Measurements from ENCODE around the gene PDSS2. TPM values are rescaled to one million over a fixed set of nuclear protein-coding genes. Genes with fewer than 3 reads are reported as not detected.
"Not testable (repeated sequence)": the region's sequence is repeated elsewhere in the genome, so short reads cannot be mapped to it uniquely, and the experiment has no call there.

Gene PDSS2
- total RNA-seq, 4 donors from 2014 or later: 6.5 to 12.2 (median 9.0) TPM

DNA sequence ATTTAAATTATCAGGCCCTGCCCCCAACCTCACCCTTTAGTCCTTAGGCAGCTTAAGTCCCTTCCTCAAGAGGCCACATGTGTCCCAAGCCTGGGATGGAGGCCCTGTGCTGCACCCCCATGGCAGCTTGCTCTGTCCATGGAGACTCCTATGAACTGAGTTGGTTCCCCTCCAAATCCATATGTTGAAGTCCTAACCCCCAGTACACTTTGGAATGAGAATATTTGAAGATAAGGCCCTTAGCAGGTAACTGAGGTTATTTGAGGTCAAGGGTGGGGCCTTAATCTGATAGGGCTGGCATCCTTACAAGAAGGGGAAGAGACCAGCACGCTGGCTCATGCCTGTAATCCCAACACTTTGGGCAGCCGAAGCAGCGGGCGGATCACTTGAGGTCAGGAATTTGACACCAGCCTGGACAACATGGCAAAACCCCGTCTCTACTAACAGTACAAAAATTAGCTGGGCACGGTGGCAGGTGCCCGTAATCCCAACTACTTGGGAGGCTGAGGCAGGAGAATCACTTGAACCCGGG, 337.3 kb downstream of the PDSS2 start:
- ATAC-seq: no peak
- no peak for TF ChIP-seq POLR2AphosphoS5 (IDR thresholded peaks at IDR 0.05)
- TF ChIP-seq, protein P1, sequence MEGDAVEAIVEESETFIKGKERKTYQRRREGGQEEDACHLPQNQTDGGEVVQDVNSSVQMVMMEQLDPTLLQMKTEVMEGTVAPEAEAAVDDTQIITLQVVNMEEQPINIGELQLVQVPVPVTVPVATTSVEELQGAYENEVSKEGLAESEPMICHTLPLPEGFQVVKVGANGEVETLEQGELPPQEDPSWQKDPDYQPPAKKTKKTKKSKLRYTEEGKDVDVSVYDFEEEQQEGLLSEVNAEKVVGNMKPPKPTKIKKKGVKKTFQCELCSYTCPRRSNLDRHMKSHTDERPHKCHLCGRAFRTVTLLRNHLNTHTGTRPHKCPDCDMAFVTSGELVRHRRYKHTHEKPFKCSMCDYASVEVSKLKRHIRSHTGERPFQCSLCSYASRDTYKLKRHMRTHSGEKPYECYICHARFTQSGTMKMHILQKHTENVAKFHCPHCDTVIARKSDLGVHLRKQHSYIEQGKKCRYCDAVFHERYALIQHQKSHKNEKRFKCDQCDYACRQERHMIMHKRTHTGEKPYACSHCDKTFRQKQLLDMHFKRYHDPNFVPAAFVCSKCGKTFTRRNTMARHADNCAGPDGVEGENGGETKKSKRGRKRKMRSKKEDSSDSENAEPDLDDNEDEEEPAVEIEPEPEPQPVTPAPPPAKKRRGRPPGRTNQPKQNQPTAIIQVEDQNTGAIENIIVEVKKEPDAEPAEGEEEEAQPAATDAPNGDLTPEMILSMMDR (IDR thresholded peaks at IDR 0.05): no peak
- no peak for TF ChIP-seq POLR2A (IDR thresholded peaks at IDR 0.05)
- no peak for TF ChIP-seq EP300 (IDR thresholded peaks at IDR 0.05)
- no peaks in the 10 kb centered on the region for H3K9me3 ChIP-seq
- H3K4me1 ChIP-seq: no peaks in the 10 kb centered on the region
- WGBS, 2 donors (ENCODE audit: low coverage in 1 of 2): 90 to 100% methylated on average over 1 to 5 of the region's 8 CpGs
- no peaks in the 10 kb centered on the region for H3K36me3 ChIP-seq
- no peak overlapping the region for H3K4me3 ChIP-seq
- H3K27ac ChIP-seq: no peak overlapping the region
- H3K27me3 ChIP-seq: peaks cover 33% of the 10 kb centered on the region

DNA sequence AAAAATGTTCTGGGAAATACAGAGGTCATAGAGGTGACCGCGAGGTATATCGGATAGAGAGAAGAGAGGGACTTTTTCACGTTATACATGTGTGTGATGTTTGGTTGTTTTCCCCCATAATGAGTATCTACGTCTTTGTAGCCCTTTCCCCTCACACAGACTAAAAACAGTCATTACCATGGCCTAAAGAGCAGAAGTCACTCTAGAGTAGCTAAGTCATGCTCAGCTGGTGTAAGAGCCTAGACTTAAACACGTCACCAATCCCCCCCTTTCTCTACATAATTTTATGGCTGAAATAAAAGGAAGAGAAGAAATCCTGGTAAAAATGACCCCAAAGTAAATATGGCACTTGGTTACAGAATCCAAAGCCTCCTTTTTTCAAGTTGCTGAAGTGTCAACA, 338.1 kb downstream of the PDSS2 start:
- Histone ChIP-seq H3K27ac (no peak overlapping the region), H3K36me3 (no peaks in the 10 kb centered on the region), H3K27me3 (peaks cover 32% of the 10 kb centered on the region), H3K4me1 (peaks cover 0 to 6% (median 0%) of the 10 kb centered on the region in 3 donors), H3K4me3 (no peak overlapping the region), H3K9me3 (no peaks in the 10 kb centered on the region)
- TF ChIP-seq POLR2AphosphoS5 (IDR thresholded peaks at IDR 0.05) (no peak), POLR2A (IDR thresholded peaks at IDR 0.05) (no peak), EP300 (IDR thresholded peaks at IDR 0.05) (no peak)
- TF ChIP-seq, protein P1 (IDR thresholded peaks at IDR 0.05): no peak
- 89 to 94% methylated on average over 5 to 6 of the region's 6 CpGs for whole genome bisulfite sequencing, 2 donors (ENCODE audit: low coverage in 1 of 2)
- no peak for ATAC-seq

DNA sequence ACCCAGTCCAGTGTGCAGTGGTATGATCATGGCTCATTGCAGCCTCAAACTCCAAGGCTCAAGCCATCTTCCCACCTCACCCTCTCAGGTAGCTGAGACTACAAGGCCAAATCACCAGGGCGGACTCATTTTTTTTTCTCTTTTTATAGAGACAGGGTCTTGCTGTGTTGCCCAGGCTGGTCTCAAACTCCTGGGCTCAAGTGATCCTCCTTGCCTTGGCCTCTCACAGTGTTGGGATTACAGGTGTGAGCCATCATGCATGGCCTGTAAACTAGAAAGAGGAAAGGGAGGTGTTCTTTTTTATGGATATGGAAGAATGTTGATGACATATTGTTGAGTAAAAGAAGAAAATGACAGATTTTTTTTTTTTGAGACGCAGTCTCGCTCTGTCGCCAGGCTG, 339.0 kb downstream of the PDSS2 start:
- Histone ChIP-seq H3K4me3 (no peak overlapping the region), H3K4me1 (peaks cover 0 to 14% (median 0%) of the 10 kb centered on the region in 3 donors), H3K27ac (no peak overlapping the region), H3K36me3 (no peaks in the 10 kb centered on the region), H3K27me3 (peaks cover 34% of the 10 kb centered on the region), H3K9me3 (no peaks in the 10 kb centered on the region)
- no peak for TF ChIP-seq POLR2A (IDR thresholded peaks at IDR 0.05)
- no peak for TF ChIP-seq EP300 (IDR thresholded peaks at IDR 0.05)
- TF ChIP-seq, protein P1 (IDR thresholded peaks at IDR 0.05): no peak
- TF ChIP-seq POLR2AphosphoS5 (IDR thresholded peaks at IDR 0.05): no peak
- 83 to 100% methylated on average over 4 of the region's 4 CpGs for WGBS, 2 donors (ENCODE audit: low coverage in 1 of 2)
- ATAC-seq: no peak

DNA sequence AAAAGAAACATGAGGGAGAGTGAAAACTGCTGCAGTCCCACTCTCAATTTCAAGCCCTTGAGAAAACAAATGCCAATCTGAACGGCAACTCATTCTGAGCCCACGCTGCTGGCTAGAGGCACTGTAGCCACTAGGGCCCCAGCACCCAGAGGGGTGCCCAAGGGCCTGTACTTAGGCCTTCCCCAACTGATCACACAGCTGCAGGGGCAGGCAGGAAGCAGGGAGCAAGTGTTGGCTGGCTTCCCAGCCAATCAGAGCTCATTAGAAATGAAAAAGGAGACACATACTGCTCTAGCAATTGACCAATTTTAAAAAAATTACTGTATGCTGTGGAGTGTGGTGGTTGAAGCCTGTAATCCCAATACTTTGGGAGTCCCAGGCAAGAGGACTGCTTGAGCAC, 340.4 kb downstream of the PDSS2 start:
- H3K27me3 ChIP-seq: peaks cover 34% of the 10 kb centered on the region
- WGBS, 2 donors (ENCODE audit: low coverage in 1 of 2): no CpG with 5 or more reads among the region's 2 CpGs
- ATAC-seq: no peak
- no peak overlapping the region for H3K4me3 ChIP-seq
- H3K4me1 ChIP-seq: peaks cover 0 to 15% (median under 1%) of the 10 kb centered on the region in 3 donors
- no peaks in the 10 kb centered on the region for H3K36me3 ChIP-seq
- H3K9me3 ChIP-seq: no peaks in the 10 kb centered on the region
- TF ChIP-seq, protein P1 (IDR thresholded peaks at IDR 0.05): no peak
- TF ChIP-seq POLR2AphosphoS5 (IDR thresholded peaks at IDR 0.05): no peak
- no peak for TF ChIP-seq EP300 (IDR thresholded peaks at IDR 0.05)
- TF ChIP-seq POLR2A (IDR thresholded peaks at IDR 0.05): no peak
- H3K27ac ChIP-seq: no peak overlapping the region

DNA sequence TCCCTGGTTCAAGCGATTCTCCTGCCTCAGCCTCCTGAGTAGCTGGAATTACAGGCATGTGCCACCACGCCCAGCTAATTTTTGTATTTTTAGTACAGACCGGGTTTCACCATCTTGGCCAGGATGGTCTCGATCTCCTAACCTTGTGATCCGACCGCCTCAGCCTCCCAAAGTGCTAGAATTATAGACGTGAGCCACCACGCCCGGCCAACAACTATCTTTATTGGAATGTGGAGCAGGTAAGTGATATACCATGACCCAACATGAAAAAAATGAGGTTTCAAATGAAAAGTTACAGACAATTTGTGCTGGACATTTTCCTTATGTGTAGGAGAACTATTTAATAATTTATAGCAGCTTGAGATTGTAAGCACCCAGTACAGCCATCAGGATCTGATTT, 340.8 kb downstream of the PDSS2 start:
- H3K9me3 ChIP-seq, H3K36me3 ChIP-seq, H3K4me3 ChIP-seq, H3K27ac ChIP-seq, ATAC-seq: not testable (repeated sequence)
- H3K27me3 ChIP-seq: peaks cover 34% of the 10 kb centered on the region
- 90% methylated on average over 6 of the region's 9 CpGs; no CpG with 5 or more reads in 1 of the 2 donors for WGBS, 2 donors (ENCODE audit: low coverage in 1 of 2)
- peaks cover 0 to 20% (median 5%) of the 10 kb centered on the region in 3 donors for H3K4me1 ChIP-seq

Measured in gastroesophageal sphincter (tissue), 4 donors.